ENCODE results near the gene POLR1B. TPM values are rescaled to one million over a fixed set of nuclear protein-coding genes. Genes with fewer than 3 reads are reported as not detected.

The POLR1B gene
- total and polyA plus RNA-seq, 2 experiments from 2014 or later = 15.4 to 58.3 TPM

DNA sequence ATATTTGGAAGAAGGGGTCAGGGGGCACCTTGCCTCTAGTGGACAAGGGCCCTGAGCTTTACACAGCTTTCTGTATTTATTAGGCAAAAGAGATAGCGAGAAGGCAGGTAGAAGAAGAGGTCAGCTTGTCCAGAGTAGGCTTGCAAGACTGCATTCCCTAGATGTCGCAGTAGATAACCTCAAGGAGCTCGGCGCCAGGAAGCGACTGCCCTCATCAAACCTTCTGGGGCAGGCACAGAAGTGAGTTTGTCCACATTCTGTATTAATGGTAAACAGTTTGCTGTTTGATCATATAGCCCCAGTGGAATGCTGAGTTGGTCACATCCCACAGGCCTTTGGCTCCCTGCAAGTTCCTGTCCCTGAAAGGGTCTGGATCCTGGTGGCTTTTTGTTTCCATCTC is 49.1 kb downstream of the POLR1B start:
- H3K27ac Mint-ChIP-seq = no peak overlapping the region
- Histone ChIP-seq H3K27ac (ENCODE audit: low read depth) (no peak overlapping the region), H3K4me3 (no peak overlapping the region), H2AFZ (no peak overlapping the region), H3K36me3 (ENCODE audit: insufficient read depth) (no peaks in the 10 kb centered on the region), H3K4me1 (ENCODE audit: insufficient read depth) (no peaks in the 10 kb centered on the region), H4K20me1 (replicated peaks; ENCODE audit: insufficient read depth) (no peaks in the 10 kb centered on the region), H3K4me2 (no peak overlapping the region), H3K79me2 (replicated peaks; ENCODE audit: insufficient read depth) (no peaks in the 10 kb centered on the region), H3K27me3 (ENCODE audit: insufficient read depth) (no peaks in the 10 kb centered on the region), H3K9me2 (ENCODE audit: insufficient read depth) (no peaks in the 10 kb centered on the region), H3F3A (replicated peaks; ENCODE audit: low read depth) (no peaks in the 10 kb centered on the region)
- H3K4me1 Mint-ChIP-seq = peaks cover 12% of the 10 kb centered on the region
- ATAC-seq = no peak
- peaks cover 9% of the 10 kb centered on the region for H3K27me3 Mint-ChIP-seq (ENCODE audit: insufficient read depth, low read depth, poor library complexity)
- no peak for DNase-seq (ENCODE audit: low spot score)
- H3K9me3 Mint-ChIP-seq = no peaks in the 10 kb centered on the region
- TF ChIP-seq CTCF (conservative IDR thresholded peaks at IDR 0.05; ENCODE audit: low read depth in 2 of 2) = no peak
- TF ChIP-seq POLR2AphosphoS5 (IDR thresholded peaks at IDR 0.05; ENCODE audit: low read depth) = no peak
- no peak for TF ChIP-seq NANOG (IDR thresholded peaks at IDR 0.05; ENCODE audit: borderline replicate concordance)
- no peak for TF ChIP-seq STAT1 (IDR thresholded peaks at IDR 0.05; ENCODE audit: unreplicated experiment)
- no peak for TF ChIP-seq ETS1 (IDR thresholded peaks at IDR 0.05)
- no peak for TF ChIP-seq EZH2phosphoT487 (IDR thresholded peaks at IDR 0.05; ENCODE audit: unreplicated experiment)
- no peak for TF ChIP-seq JUNB (IDR thresholded peaks at IDR 0.05; ENCODE audit: unreplicated experiment)
- no peak for TF ChIP-seq CREB1 (CRISPR knock-in tag; IDR thresholded peaks at IDR 0.05; ENCODE audit: low read depth)
- no peak overlapping the region for H3K4me3 Mint-ChIP-seq
- peaks cover 20% of the 10 kb centered on the region for H3K36me3 Mint-ChIP-seq (ENCODE audit: low read depth)

- H3K9me3 Mint-ChIP-seq = no peaks in the 10 kb centered on the region
- no peak overlapping the region for H3K4me3 Mint-ChIP-seq
- H3K27ac ChIP-seq (ENCODE audit: low read depth) = no peak overlapping the region
- no peak for ATAC-seq
- H3K36me3 Mint-ChIP-seq (ENCODE audit: low read depth) = peaks cover 6% of the 10 kb centered on the region; the same call in 2 of the 3 replicates
- H3K27me3 ChIP-seq (ENCODE audit: insufficient read depth) = no peaks in the 10 kb centered on the region
- H2AFZ ChIP-seq = no peak overlapping the region
- no peaks in the 10 kb centered on the region for H3K9me2 ChIP-seq (ENCODE audit: insufficient read depth)
- no peaks in the 10 kb centered on the region for H4K20me1 ChIP-seq (replicated peaks; ENCODE audit: insufficient read depth)
- H3K79me2 ChIP-seq (replicated peaks; ENCODE audit: insufficient read depth) = no peaks in the 10 kb centered on the region
- H3K4me3 ChIP-seq = no peak overlapping the region
- no peak overlapping the region for H3K27ac Mint-ChIP-seq
- no peak overlapping the region for H3K4me2 ChIP-seq
- H3K4me1 Mint-ChIP-seq = peaks cover 9% of the 10 kb centered on the region
- no peak for DNase-seq (ENCODE audit: low spot score)
- H3F3A ChIP-seq (replicated peaks; ENCODE audit: low read depth) = no peaks in the 10 kb centered on the region
- no peaks in the 10 kb centered on the region for H3K4me1 ChIP-seq (ENCODE audit: insufficient read depth)
- peaks cover 7% of the 10 kb centered on the region for H3K27me3 Mint-ChIP-seq (ENCODE audit: insufficient read depth, low read depth, poor library complexity)
- no peaks in the 10 kb centered on the region for H3K36me3 ChIP-seq (ENCODE audit: insufficient read depth)
- TF ChIP-seq ZNF114 (CRISPR knock-in tag; IDR thresholded peaks at IDR 0.05) (no peak), ZNF462 (CRISPR knock-in tag; IDR thresholded peaks at IDR 0.05) (no peak), CTCF (conservative IDR thresholded peaks at IDR 0.05; ENCODE audit: low read depth in 2 of 2) (no peak), ZNF331 (CRISPR knock-in tag; IDR thresholded peaks at IDR 0.05; ENCODE audit: low read depth) (no peak), STAT1 (IDR thresholded peaks at IDR 0.05; ENCODE audit: unreplicated experiment) (no peak), NANOG (IDR thresholded peaks at IDR 0.05; ENCODE audit: borderline replicate concordance) (no peak), EZH2phosphoT487 (IDR thresholded peaks at IDR 0.05; ENCODE audit: unreplicated experiment) (no peak)
These were observed 51.5 kb downstream of the POLR1B start for GRCh38 chr2:112593736-112594135.

Data from GM23338 (cell line).